HCT116 (cell line): ENCODE data around the gene MACF1.

ENCODE experiments used
- EZH2 ChIP-seq: fragments of 200-600 bp; sonication (generic); IDR thresholded peaks from 2 replicates; pipeline ENCODE4 v1.6.1; 2017; ENCODE audit warnings: antibody characterized with exemption, mixed run types
- POLR2A ChIP-seq: IDR thresholded peaks from 2 replicates; pipeline ENCODE4 v1.7.0; 2011; ENCODE audit warnings: borderline replicate concordance; ENCODE audit not compliant: insufficient read depth, insufficient read length; ENCODE audit errors: extremely low read depth
- POLR2AphosphoS5 ChIP-seq: IDR thresholded peaks from 2 replicates; pipeline ENCODE4 v1.6.1; 2011; ENCODE audit warnings: mild to moderate bottlenecking, low read depth, low read length, moderate library complexity
- RAD21 ChIP-seq: IDR thresholded peaks from 2 replicates; pipeline ENCODE4 v1.6.1; 2012; ENCODE audit warnings: low read depth, mild to moderate bottlenecking
- SIN3A ChIP-seq: IDR thresholded peaks from 2 replicates; pipeline ENCODE4 v1.6.1; 2012; ENCODE audit warnings: low read depth
- SP1 ChIP-seq: IDR thresholded peaks from 2 replicates; pipeline ENCODE4 v1.6.1; 2012; ENCODE audit warnings: low read depth
- YY1 ChIP-seq: IDR thresholded peaks from 2 replicates; pipeline ENCODE4 v1.6.1; 2011; ENCODE audit warnings: low read length, low read depth, moderate library complexity, mild to moderate bottlenecking; ENCODE audit not compliant: insufficient replicate concordance; ENCODE audit errors: extremely low read depth
- ZFX ChIP-seq: fragments of 450-650 bp; IDR thresholded peaks from 2 replicates; pipeline ENCODE4 v1.6.1; 2017
- ZNF274 ChIP-seq: fragments of 200-500 bp; sonication (Bioruptor generic); IDR thresholded peaks from 2 replicates; pipeline ENCODE4 v1.6.1; 2014; ENCODE audit warnings: mild to moderate bottlenecking, low read depth, low read length, inconsistent platforms
- TF ChIP-seq, protein P1 (sequence below), 3 experiments: fragments of 200-600 bp in 1 of 3; sonication (generic) in 1 of 3; IDR thresholded peaks in 2 of 3; conservative IDR thresholded peaks in 1 of 3; 2 replicates each; pipeline ENCODE4 v1.5.1; 2012 to 2017; ENCODE audit warnings: low read depth in 2 of 3, low read length in 2 of 3, antibody characterized with exemption in 1 of 3, borderline replicate concordance in 1 of 3, control low read depth in 1 of 3, mild to moderate bottlenecking in 1 of 3, mixed read lengths in 1 of 3, mixed run types in 1 of 3, moderate library complexity in 1 of 3; ENCODE audit not compliant: insufficient read depth in 1 of 3
- TF ChIP-seq, protein P2 (sequence below): IDR thresholded peaks from 2 replicates; pipeline ENCODE4 v1.6.1; 2012; ENCODE audit warnings: low read depth
- TF ChIP-seq, protein P3 (sequence below): IDR thresholded peaks from 2 replicates; pipeline ENCODE4 v1.6.1; 2011; ENCODE audit warnings: mild to moderate bottlenecking, low read length, moderate library complexity; ENCODE audit not compliant: insufficient replicate concordance; ENCODE audit errors: extremely low read depth
- TF ChIP-seq, protein P4 (sequence below): IDR thresholded peaks from 2 replicates; pipeline ENCODE4 v1.6.1; 2012

DNA sequence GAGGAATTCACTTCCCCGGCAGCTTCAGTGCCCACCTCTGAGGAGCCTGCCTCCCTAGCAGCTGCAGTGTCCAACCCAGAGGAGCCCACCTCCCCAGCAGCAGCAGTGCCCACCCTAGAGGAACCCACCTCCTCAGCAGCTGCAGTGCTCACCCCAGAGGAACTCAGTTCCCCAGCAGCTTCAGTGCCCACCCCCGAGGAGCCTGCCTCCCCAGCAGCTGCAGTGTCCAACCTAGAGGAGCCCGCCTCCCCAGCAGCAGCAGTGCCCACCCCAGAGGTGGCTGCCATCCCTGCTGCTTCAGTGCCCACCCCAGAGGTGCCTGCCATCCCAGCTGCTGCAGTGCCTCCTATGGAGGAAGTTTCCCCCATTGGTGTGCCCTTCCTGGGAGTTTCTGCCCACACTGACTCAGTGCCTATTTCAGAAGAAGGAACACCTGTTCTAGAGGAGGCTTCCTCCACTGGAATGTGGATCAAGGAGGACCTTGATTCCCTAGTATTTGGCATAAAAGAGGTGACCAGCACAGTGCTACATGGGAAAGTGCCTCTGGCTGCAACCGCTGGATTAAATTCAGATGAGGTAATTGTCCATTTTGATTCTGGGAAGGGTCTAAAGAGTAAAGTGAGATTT, 209.5 kb downstream of the MACF1 start:
- TF ChIP-seq, protein P1, sequence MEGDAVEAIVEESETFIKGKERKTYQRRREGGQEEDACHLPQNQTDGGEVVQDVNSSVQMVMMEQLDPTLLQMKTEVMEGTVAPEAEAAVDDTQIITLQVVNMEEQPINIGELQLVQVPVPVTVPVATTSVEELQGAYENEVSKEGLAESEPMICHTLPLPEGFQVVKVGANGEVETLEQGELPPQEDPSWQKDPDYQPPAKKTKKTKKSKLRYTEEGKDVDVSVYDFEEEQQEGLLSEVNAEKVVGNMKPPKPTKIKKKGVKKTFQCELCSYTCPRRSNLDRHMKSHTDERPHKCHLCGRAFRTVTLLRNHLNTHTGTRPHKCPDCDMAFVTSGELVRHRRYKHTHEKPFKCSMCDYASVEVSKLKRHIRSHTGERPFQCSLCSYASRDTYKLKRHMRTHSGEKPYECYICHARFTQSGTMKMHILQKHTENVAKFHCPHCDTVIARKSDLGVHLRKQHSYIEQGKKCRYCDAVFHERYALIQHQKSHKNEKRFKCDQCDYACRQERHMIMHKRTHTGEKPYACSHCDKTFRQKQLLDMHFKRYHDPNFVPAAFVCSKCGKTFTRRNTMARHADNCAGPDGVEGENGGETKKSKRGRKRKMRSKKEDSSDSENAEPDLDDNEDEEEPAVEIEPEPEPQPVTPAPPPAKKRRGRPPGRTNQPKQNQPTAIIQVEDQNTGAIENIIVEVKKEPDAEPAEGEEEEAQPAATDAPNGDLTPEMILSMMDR (IDR thresholded peaks at IDR 0.05 in 2 of 3, conservative IDR thresholded peaks at IDR 0.05 in 1 of 3; ENCODE audit: borderline replicate concordance in 1 of 3, insufficient read depth in 1 of 3, low read depth in 2 of 3, low read length in 2 of 3): no peak
- TF ChIP-seq POLR2A: no peak
- TF ChIP-seq SP1: no peak
- TF ChIP-seq, protein P2, sequence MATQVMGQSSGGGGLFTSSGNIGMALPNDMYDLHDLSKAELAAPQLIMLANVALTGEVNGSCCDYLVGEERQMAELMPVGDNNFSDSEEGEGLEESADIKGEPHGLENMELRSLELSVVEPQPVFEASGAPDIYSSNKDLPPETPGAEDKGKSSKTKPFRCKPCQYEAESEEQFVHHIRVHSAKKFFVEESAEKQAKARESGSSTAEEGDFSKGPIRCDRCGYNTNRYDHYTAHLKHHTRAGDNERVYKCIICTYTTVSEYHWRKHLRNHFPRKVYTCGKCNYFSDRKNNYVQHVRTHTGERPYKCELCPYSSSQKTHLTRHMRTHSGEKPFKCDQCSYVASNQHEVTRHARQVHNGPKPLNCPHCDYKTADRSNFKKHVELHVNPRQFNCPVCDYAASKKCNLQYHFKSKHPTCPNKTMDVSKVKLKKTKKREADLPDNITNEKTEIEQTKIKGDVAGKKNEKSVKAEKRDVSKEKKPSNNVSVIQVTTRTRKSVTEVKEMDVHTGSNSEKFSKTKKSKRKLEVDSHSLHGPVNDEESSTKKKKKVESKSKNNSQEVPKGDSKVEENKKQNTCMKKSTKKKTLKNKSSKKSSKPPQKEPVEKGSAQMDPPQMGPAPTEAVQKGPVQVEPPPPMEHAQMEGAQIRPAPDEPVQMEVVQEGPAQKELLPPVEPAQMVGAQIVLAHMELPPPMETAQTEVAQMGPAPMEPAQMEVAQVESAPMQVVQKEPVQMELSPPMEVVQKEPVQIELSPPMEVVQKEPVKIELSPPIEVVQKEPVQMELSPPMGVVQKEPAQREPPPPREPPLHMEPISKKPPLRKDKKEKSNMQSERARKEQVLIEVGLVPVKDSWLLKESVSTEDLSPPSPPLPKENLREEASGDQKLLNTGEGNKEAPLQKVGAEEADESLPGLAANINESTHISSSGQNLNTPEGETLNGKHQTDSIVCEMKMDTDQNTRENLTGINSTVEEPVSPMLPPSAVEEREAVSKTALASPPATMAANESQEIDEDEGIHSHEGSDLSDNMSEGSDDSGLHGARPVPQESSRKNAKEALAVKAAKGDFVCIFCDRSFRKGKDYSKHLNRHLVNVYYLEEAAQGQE: no peak
- TF ChIP-seq, protein P3, sequence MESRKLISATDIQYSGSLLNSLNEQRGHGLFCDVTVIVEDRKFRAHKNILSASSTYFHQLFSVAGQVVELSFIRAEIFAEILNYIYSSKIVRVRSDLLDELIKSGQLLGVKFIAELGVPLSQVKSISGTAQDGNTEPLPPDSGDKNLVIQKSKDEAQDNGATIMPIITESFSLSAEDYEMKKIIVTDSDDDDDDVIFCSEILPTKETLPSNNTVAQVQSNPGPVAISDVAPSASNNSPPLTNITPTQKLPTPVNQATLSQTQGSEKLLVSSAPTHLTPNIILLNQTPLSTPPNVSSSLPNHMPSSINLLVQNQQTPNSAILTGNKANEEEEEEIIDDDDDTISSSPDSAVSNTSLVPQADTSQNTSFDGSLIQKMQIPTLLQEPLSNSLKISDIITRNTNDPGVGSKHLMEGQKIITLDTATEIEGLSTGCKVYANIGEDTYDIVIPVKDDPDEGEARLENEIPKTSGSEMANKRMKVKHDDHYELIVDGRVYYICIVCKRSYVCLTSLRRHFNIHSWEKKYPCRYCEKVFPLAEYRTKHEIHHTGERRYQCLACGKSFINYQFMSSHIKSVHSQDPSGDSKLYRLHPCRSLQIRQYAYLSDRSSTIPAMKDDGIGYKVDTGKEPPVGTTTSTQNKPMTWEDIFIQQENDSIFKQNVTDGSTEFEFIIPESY: no peak
- TF ChIP-seq SIN3A: no peak
- no peak for TF ChIP-seq POLR2AphosphoS5
- TF ChIP-seq, protein P4, sequence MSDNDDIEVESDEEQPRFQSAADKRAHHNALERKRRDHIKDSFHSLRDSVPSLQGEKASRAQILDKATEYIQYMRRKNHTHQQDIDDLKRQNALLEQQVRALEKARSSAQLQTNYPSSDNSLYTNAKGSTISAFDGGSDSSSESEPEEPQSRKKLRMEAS: no peak
- no peak for TF ChIP-seq RAD21
- TF ChIP-seq ZFX: no peak
- TF ChIP-seq ZNF274: no peak
- TF ChIP-seq EZH2: no peak
- TF ChIP-seq YY1: no peak
